Measurements from ENCODE around the gene GLRA1.

The GLRA1 gene

GRCh38 chr5:151815051-151815450, 109.6 kb downstream of the GLRA1 start:
- TF ChIP-seq CTCF (IDR thresholded peaks at IDR 0.05; ENCODE audit: low read length), result no peak
- H3K79me2 ChIP-seq (ENCODE audit: insufficient read depth, low read length), result no peaks in the 10 kb centered on the region
- H4K20me1 ChIP-seq (ENCODE audit: insufficient read depth, low read length), result 0 out of 2 replicates have a peak, but pooled peaks cover 3% of the 10 kb centered on the region
- peaks cover 62% of the 10 kb centered on the region for H3K36me3 ChIP-seq (ENCODE audit: insufficient read depth, low read length)
- no peak overlapping the region for H3K27ac ChIP-seq (ENCODE audit: low read depth, low read length, poor library complexity, severe bottlenecking)
- H3F3A ChIP-seq (ENCODE audit: insufficient read depth, low read length), result no peaks in the 10 kb centered on the region
- no peak overlapping the region for H3K9ac ChIP-seq (ENCODE audit: low read length)
- no peak overlapping the region for H2AFZ ChIP-seq (ENCODE audit: low read length)
- H3K4me2 ChIP-seq (ENCODE audit: low read length), result no peak overlapping the region
- no peak overlapping the region for H3K4me3 ChIP-seq (ENCODE audit: low read depth, low read length, poor library complexity, severe bottlenecking)
- no peaks in the 10 kb centered on the region for H3K27me3 ChIP-seq (ENCODE audit: insufficient read depth, low read length)
- H3K4me1 ChIP-seq (ENCODE audit: insufficient read depth, low read length, severe bottlenecking), result no peaks in the 10 kb centered on the region
- no peaks in the 10 kb centered on the region for H3K9me2 ChIP-seq (ENCODE audit: low read depth, low read length)
- H3K9me3 ChIP-seq (ENCODE audit: low read length), result no peaks in the 10 kb centered on the region

- Histone ChIP-seq H3K4me2 (ENCODE audit: low read length) (no peak overlapping the region), H3K27ac (ENCODE audit: low read depth, low read length, poor library complexity, severe bottlenecking) (no peak overlapping the region), H3F3A (ENCODE audit: insufficient read depth, low read length) (no peaks in the 10 kb centered on the region), H2AFZ (ENCODE audit: low read length) (no peak overlapping the region), H3K79me2 (ENCODE audit: insufficient read depth, low read length) (peaks cover 4% of the 10 kb centered on the region), H3K4me1 (ENCODE audit: insufficient read depth, low read length, severe bottlenecking) (no peaks in the 10 kb centered on the region), H3K9me3 (ENCODE audit: low read length) (no peaks in the 10 kb centered on the region), H4K20me1 (ENCODE audit: insufficient read depth, low read length) (0 out of 2 replicates have a peak, but pooled peaks cover 3% of the 10 kb centered on the region), H3K9me2 (ENCODE audit: low read depth, low read length) (no peaks in the 10 kb centered on the region), H3K27me3 (ENCODE audit: insufficient read depth, low read length) (no peaks in the 10 kb centered on the region), H3K36me3 (ENCODE audit: insufficient read depth, low read length) (peaks cover 85% of the 10 kb centered on the region), H3K4me3 (ENCODE audit: low read depth, low read length, poor library complexity, severe bottlenecking) (no peak overlapping the region), H3K9ac (ENCODE audit: low read length) (no peak overlapping the region)
- TF ChIP-seq EZH2 (IDR thresholded peaks at IDR 0.05; ENCODE audit: borderline replicate concordance, low read length), result no peak
- TF ChIP-seq CTCF (IDR thresholded peaks at IDR 0.05; ENCODE audit: low read length), result no peak
Observed at GRCh38 chr5:151812757-151813309, 111.8 kb downstream of the GLRA1 start.

- 0 out of 2 replicates have a peak, but pooled peaks cover 3% of the 10 kb centered on the region for H4K20me1 ChIP-seq (ENCODE audit: insufficient read depth, low read length)
Observed at GRCh38 chr5:151811593-151812321, 112.9 kb downstream of the GLRA1 start.

More at GRCh38 chr5:151811593-151812321, 112.9 kb downstream of the GLRA1 start:
- Histone ChIP-seq H3K4me1 (ENCODE audit: insufficient read depth, low read length, severe bottlenecking) (no peaks in the 10 kb centered on the region), H3K27me3 (ENCODE audit: insufficient read depth, low read length) (no peaks in the 10 kb centered on the region), H3K36me3 (ENCODE audit: insufficient read depth, low read length) (peaks cover 95% of the 10 kb centered on the region), H3K9ac (ENCODE audit: low read length) (no peak overlapping the region), H3K27ac (ENCODE audit: low read depth, low read length, poor library complexity, severe bottlenecking) (no peak overlapping the region), H3K4me3 (ENCODE audit: low read depth, low read length, poor library complexity, severe bottlenecking) (no peak overlapping the region), H3K4me2 (ENCODE audit: low read length) (no peak overlapping the region), H3K79me2 (ENCODE audit: insufficient read depth, low read length) (peaks cover 4% of the 10 kb centered on the region), H2AFZ (ENCODE audit: low read length) (no peak overlapping the region), H3K9me3 (ENCODE audit: low read length) (no peaks in the 10 kb centered on the region), H3F3A (ENCODE audit: insufficient read depth, low read length) (no peaks in the 10 kb centered on the region), H3K9me2 (ENCODE audit: low read depth, low read length) (no peaks in the 10 kb centered on the region)
- TF ChIP-seq CTCF (IDR thresholded peaks at IDR 0.05; ENCODE audit: low read length) (no peak), EZH2 (IDR thresholded peaks at IDR 0.05; ENCODE audit: borderline replicate concordance, low read length) (no peak)
